Measurements from ENCODE around the gene DLL3.

The DLL3 gene

GRCh38 chr19:39497996-39498797 lies 550 bp upstream of the DLL3 start:
- 0 out of 2 replicates have a peak overlapping the region, but pooled peaks have one; percentile 8 for H3K4me3 ChIP-seq (ENCODE audit: low read depth, low read length)
- no peak for TF ChIP-seq CTCF (IDR thresholded peaks at IDR 0.05; ENCODE audit: low read depth, low read length)

- no peak overlapping the region for H3K4me3 ChIP-seq (ENCODE audit: low read depth, low read length)
- no peak for TF ChIP-seq CTCF (IDR thresholded peaks at IDR 0.05; ENCODE audit: low read depth, low read length)
These were observed 1.2 kb downstream of the DLL3 start for GRCh38 chr19:39499932-39500331.

- TF ChIP-seq CTCF (IDR thresholded peaks at IDR 0.05; ENCODE audit: low read depth, low read length): no peak
- no peak overlapping the region for H3K4me3 ChIP-seq (ENCODE audit: low read depth, low read length)
These were observed 1.8 kb downstream of the DLL3 start for GRCh38 chr19:39500543-39500942.

- TF ChIP-seq CTCF (IDR thresholded peaks at IDR 0.05; ENCODE audit: low read depth, low read length): no peak
These were observed 2.6 kb downstream of the DLL3 start for GRCh38 chr19:39501340-39501739.

GRCh38 chr19:39502640-39503417 lies 4.1 kb downstream of the DLL3 start:
- TF ChIP-seq CTCF (IDR thresholded peaks at IDR 0.05; ENCODE audit: low read depth, low read length): peak; percentile 51
- H3K4me3 ChIP-seq (ENCODE audit: low read depth, low read length): no peak overlapping the region

More at GRCh38 chr19:39501340-39501739, 2.6 kb downstream of the DLL3 start:
- H3K4me3 ChIP-seq (ENCODE audit: low read depth, low read length): no peak overlapping the region

GRCh38 chr19:39506598-39506943 lies 7.8 kb downstream of the DLL3 start:
- TF ChIP-seq CTCF (IDR thresholded peaks at IDR 0.05; ENCODE audit: low read depth, low read length): no peak
- H3K4me3 ChIP-seq (ENCODE audit: low read depth, low read length): no peak overlapping the region
